Activated T-cell treated with anti-CD3 and anti-CD28 coated beads, Interleukin-2, amount 50 U/mL, for 48 hours (primary cell): ENCODE results near the gene DOCK2.

Source experiments
- DNase-seq, 2 experiments: peaks; one replicate each; pipeline ENCODE4 v3.0.0-alpha.2; 2020

The DOCK2 gene

GRCh38 chr5:170105642-170106611 lies 468.9 kb downstream of the DOCK2 start, which contains the start of gene FOXI1:
Gene FOXI1 (plus strand): TSS chr5:170105897. CDS start chr5:170105958, 61 bp downstream.
- DNase-seq, result no peak

GRCh38 chr5:170107674-170108073 lies 470.6 kb downstream of the DOCK2 start:
- no peak for DNase-seq

GRCh38 chr5:170108266-170108785 lies 471.3 kb downstream of the DOCK2 start:
- DNase-seq, result no peak

- DNase-seq, result no peak
These were observed 472.3 kb downstream of the DOCK2 start for GRCh38 chr5:170109059-170110031.

GRCh38 chr5:170110403-170111087 lies 473.5 kb downstream of the DOCK2 start:
- DNase-seq, result no peak

- no peak for DNase-seq
These were observed 474.2 kb downstream of the DOCK2 start for GRCh38 chr5:170111088-170111785.

- DNase-seq, result no peak
These were observed 475.9 kb downstream of the DOCK2 start for GRCh38 chr5:170112876-170113521.

- no peak for DNase-seq
These were observed 476.4 kb downstream of the DOCK2 start for GRCh38 chr5:170113522-170113900.

GRCh38 chr5:170114271-170114670 lies 477.2 kb downstream of the DOCK2 start:
- DNase-seq, result no peak

GRCh38 chr5:170115925-170116324 lies 478.9 kb downstream of the DOCK2 start:
- DNase-seq, result no peak

GRCh38 chr5:170117736-170118135 lies 480.7 kb downstream of the DOCK2 start:
- DNase-seq, result no peak

- no peak for DNase-seq
These were observed 483.5 kb downstream of the DOCK2 start for GRCh38 chr5:170120576-170120975.

- no peak for DNase-seq
These were observed 484.2 kb downstream of the DOCK2 start for GRCh38 chr5:170121321-170121720.

- DNase-seq, result no peak
These were observed 489.0 kb downstream of the DOCK2 start for GRCh38 chr5:170126061-170126460.

- no peak for DNase-seq
These were observed 489.6 kb downstream of the DOCK2 start for GRCh38 chr5:170126626-170127025.

GRCh38 chr5:170131235-170131634 lies 494.2 kb downstream of the DOCK2 start:
- DNase-seq, result no peak

GRCh38 chr5:170132269-170132975 lies 495.3 kb downstream of the DOCK2 start:
- no peak for DNase-seq
